GM10248 (cell line): Measurements from ENCODE around the gene ADAMTSL5.

Experiments used
- CTCF ChIA-PET: fragments of 300-600 bp; sonication (Branson Sonifier 250); formaldehyde crosslinking; extraction: SDS; loops from one replicate; lab custom pipeline; 2021; ENCODE audit warnings: antibody characterized with exemption; lab: Yijun Ruan, JAX
- POLR2A ChIA-PET: fragments of 350-650 bp; sonication (Branson Sonifier 250); formaldehyde crosslinking; extraction: SDS; loops from one replicate; lab custom pipeline; 2020; ENCODE audit warnings: antibody characterized with exemption; lab: Yijun Ruan, JAX
- DNase-seq: peaks from one replicate; pipeline ENCODE4 v3.0.0; 2012; ENCODE audit errors: extremely low spot score
- CTCF ChIP-seq: IDR thresholded peaks from 2 replicates; pipeline ENCODE4 v1.5.1; 2012; ENCODE audit warnings: mild to moderate bottlenecking, low read depth; ENCODE audit errors: extremely low read depth, missing control alignments, control extremely low read depth

ADAMTSL5 gene

GRCh38 chr19:1497578-1498235 lies 15.1 kb downstream of the ADAMTSL5 start:
- POLR2A ChIA-PET = no interaction called here
- CTCF ChIA-PET = interaction anchor here (1.3 kb wide), 1 partner anchor 328 kb away, joined by 3 read pairs; no protein-coding TSS in a partner anchor
- no peak for DNase-seq
- TF ChIP-seq CTCF = no peak

DNA sequence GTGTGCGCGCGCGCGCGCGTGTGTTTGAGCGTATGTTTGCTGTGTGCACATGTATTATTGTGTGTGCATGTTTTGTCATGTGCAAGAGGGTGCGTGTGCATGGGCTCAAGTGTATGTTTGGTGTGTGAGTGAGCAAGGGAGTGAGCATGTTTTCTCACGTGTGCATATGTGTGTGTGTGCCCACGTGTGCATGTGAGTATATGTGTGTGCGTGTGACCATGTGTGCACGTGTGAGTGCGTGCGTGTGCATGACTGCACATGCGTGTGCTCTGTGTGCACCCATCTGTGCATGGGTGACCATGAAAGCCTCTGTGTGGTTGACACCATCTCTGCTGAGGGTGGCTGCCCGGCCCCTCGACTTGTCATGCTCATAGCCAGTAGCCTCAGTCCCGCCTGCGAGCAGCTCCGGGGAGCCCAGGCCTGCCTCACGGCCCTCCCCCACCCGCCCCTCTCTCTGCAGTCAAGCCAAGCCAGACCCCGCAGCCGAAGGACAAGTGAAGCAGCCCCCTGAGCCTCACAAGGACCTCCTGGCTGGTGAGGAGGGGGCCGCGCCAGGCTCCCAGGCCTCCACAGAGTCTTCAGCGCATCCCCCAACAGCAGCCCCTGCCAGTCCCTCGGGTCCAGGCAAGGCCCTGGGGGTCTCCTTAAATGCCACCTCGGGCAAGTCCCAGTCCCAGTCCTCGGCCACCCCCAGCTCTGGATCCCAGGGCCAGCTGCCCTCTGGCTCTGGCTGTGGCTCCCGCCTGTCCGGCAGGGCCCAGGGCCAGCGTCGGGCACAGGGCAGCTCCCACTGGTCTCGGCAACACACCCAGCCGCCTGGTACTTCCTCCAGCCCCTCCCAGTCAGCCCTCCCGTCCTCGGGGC lies 15.9 kb downstream of the ADAMTSL5 start:
- TF ChIP-seq CTCF = no peak
- ChIA-PET POLR2A (no interaction called here), CTCF (interaction anchor here (1.3 kb wide), 1 partner anchor 329 kb away, joined by 3 read pairs; no protein-coding TSS in a partner anchor)
- no peak for DNase-seq

DNA sequence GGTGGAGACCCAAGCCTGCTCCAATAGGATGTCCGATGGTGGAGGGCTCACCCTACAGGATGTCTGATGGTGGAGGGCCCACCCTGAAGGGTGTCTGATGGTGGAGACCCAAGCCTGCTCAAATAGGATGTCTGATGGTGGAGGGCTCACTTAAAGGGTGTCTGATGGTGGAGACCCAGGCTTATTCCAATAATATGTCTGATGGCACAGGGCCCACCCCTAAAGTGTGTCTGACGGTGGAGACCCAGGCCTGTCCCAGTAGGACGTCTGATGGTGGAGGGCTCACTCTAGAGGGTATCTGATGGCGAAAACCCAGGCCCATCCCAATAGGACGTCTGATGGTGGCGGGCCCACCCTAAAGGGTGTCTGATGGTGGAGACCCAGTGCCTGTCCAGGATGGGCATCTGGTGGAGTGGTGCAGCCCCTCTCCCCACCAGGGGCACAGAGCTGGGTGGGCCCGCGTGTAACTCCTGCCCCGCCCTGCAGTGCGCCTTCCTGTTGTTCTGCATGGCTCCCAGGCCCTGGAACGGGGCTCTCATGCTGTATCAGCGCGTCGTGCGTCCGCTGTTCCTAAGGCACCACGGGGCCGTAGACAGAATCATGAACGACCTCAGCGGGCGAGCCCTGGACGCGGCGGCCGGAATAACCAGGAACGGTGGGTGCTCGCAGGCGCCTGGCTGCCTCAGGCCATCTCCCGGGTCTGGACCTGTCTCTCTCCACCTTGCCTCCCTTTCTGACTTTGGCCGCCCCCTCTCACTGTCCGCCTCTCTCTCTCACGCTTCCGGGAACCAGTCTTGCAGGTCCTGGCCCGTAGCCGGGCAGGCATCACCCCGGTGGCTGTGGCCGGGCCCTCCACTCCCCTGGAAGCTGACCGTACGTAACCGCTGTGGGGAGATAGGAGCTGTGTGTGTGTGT lies 16.8 kb downstream of the ADAMTSL5 start:
- ChIA-PET CTCF (no interaction called here), POLR2A (no interaction called here)
- no peak for TF ChIP-seq CTCF
- DNase-seq = no peak

DNA sequence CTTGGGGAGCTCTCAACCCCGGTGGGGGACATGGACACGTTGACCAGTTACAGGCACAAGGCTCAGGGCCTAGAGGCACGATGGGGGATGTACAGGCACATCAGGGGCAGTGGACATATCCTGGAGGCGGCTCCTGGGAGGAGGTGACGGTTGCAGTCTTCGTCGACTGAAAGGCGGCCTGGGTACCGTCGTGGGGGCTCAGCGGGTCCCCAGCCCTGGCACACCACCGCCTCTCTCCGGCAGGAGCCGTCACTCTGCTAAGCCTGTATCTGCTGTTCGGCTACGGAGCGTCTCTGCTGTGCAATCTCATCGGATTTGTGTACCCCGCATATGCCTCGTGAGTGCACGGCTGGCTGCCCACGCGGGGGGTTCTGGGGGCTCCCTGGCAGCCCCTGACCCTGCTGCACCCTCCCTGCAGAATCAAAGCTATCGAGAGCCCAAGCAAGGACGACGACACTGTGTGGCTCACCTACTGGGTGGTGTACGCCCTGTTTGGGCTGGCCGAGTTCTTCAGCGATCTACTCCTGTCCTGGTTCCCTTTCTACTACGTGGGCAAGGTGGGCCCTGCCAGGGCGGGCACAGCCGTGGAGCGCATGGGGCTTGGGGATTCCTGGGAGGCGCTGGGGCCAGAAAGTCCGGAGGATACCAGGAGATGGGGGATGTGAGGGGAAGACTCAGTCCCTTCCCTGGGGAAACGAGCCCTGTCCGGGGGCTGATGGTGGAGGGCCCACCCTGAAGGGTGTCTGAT lies 17.6 kb downstream of the ADAMTSL5 start:
- DNase-seq = no peak
- CTCF ChIA-PET = no interaction called here
- POLR2A ChIA-PET = no interaction called here
- no peak for TF ChIP-seq CTCF

DNA sequence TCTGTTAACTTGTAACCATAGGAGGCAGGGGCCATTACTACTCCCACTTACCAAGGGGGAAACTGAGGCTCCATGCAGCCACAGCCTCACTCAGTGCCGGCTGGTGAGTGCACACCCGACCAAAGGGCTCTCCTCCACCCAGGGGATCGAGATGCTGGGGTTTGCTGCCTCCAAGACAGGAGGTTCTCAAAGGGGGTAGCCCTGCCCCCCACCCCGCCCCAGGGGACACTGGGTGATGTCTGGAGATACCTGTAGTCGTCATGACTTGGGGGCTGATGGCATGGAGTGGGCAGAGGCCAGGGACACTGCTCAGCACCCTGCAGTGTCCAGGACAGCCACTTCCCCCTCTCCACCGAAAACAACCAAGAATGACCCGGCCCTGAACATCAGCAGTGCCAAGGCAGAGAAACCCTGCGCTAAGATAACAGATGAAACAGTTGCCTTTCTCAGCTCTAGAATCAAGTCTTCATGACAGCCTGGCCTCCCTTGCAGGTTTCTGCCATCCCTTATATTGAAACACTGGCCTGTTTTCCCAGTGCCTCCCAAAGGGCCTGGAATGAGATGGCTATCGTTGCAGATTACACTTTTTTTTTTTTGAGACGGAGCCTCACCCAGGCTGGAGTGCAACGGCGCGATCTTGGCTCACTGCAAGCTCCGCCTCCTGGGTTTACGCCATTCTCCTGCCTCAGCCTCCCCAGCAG lies 18.6 kb downstream of the ADAMTSL5 start:
- CTCF ChIA-PET = no interaction called here
- TF ChIP-seq CTCF = no peak
- DNase-seq = no peak
- POLR2A ChIA-PET = no interaction called here
